CD4-positive, alpha-beta T cell (primary cell): ENCODE results near the gene TMEM235. TPM values are rescaled to one million over a fixed set of nuclear protein-coding genes. Genes with fewer than 3 reads are reported as not detected.
A peak's percentile ranks its signal among the peaks of the same experiment; 100 is the strongest.

ENCODE experiments used
- ATAC-seq: fragments of 200-7000 bp; cut with Tn5 transposase; one replicate; pipeline ENCODE4 v1.10.0; 2022; ENCODE audit warnings: mild to moderate bottlenecking; ENCODE audit not compliant: poor library complexity
- CTCF ChIA-PET: fragments of 350-600 bp; sonication (Branson Sonifier 250); formaldehyde crosslinking; loops from one replicate; lab custom pipeline; 2021; ENCODE audit warnings: antibody characterized with exemption, inconsistent platforms; lab: Charles Lee
- POLR2A ChIA-PET: fragments of 350-600 bp; sonication (Branson Sonifier 250); formaldehyde crosslinking; loops from one replicate; lab custom pipeline; 2021; ENCODE audit warnings: antibody characterized with exemption, inconsistent platforms; lab: Charles Lee
- DNase-seq, 14 experiments: peaks; one replicate each; pipeline ENCODE4 v3.0.0-alpha.2; 2013 to 2020; ENCODE audit warnings: mixed read lengths in 2 of 14
- H3K27ac ChIP-seq, 2 donors: one replicate each; pipeline versions ENCODE4 v1.5.1 to v1.7.0; 2013; ENCODE audit warnings: low read length in 2 of 2, low read depth in 1 of 2, mild to moderate bottlenecking in 1 of 2
- H3K27me3 ChIP-seq, 2 experiments: 1 replicate in 1 of 2; 2 replicates in 1 of 2; pipeline versions ENCODE4 v1.6.1 to v1.7.0; 2013; ENCODE audit warnings: low read length in 2 of 2, control low read depth in 1 of 2, mild to moderate bottlenecking in 1 of 2, moderate library complexity in 1 of 2; ENCODE audit not compliant: insufficient read depth in 2 of 2, control insufficient read depth in 1 of 2
- H3K36me3 ChIP-seq: one replicate; pipeline ENCODE4 v1.6.1; 2013; ENCODE audit warnings: low read length, control low read depth; ENCODE audit not compliant: insufficient read depth
- H3K4me1 ChIP-seq: one replicate; pipeline ENCODE4 v1.6.1; 2013; ENCODE audit warnings: low read length, control low read depth; ENCODE audit not compliant: insufficient read depth
- H3K4me3 ChIP-seq: one replicate; pipeline ENCODE4 v1.5.1; 2013; ENCODE audit warnings: mild to moderate bottlenecking, low read length, moderate library complexity
- H3K9me3 ChIP-seq, 2 experiments: 1 replicate in 1 of 2; 2 replicates in 1 of 2; pipeline versions ENCODE4 v1.6.1 to v1.7.0; 2013; ENCODE audit warnings: low read length in 2 of 2, mild to moderate bottlenecking in 2 of 2, control low read depth in 1 of 2, moderate library complexity in 1 of 2; ENCODE audit not compliant: control insufficient read depth in 1 of 2, insufficient read depth in 1 of 2
- H3K27ac Mint-ChIP-seq: one replicate; pipeline ENCODE4 v1.8.0; 2020; ENCODE audit warnings: mixed read lengths
- H3K27me3 Mint-ChIP-seq: one replicate; pipeline ENCODE4 v1.8.0; 2021; ENCODE audit warnings: mixed read lengths
- H3K36me3 Mint-ChIP-seq: one replicate; pipeline ENCODE4 v1.8.0; 2021; ENCODE audit warnings: low read depth, mixed read lengths
- H3K4me1 Mint-ChIP-seq: one replicate; pipeline ENCODE4 v1.8.0; 2021; ENCODE audit warnings: low read depth, mixed read lengths
- H3K4me3 Mint-ChIP-seq: one replicate; pipeline ENCODE4 v1.8.0; 2020; ENCODE audit warnings: mild to moderate bottlenecking, mixed read lengths
- H3K9me3 Mint-ChIP-seq: one replicate; pipeline ENCODE4 v1.8.0; 2020; ENCODE audit warnings: mixed read lengths
- CTCF ChIP-seq: fragments of 200-600 bp; IDR thresholded peaks from one replicate; pipeline ENCODE4 v1.8.0; 2022; ENCODE audit warnings: antibody characterized with exemption, mild to moderate bottlenecking
- intact Hi-C, 2 experiments: fragments of 100-400 bp; cut with DNase I in 1 of 2; cut with micrococcal nuclease in 1 of 2; formaldehyde crosslinking; loops; one replicate each; pipeline versions ENCODE4 v1.15.1 to v1.9.0; 2023 to 2025; cut with DNase I, micrococcal nuclease
- total RNA-seq, 174 experiments: library from RNA in 2 of 174; stranded (reverse) in 2 of 174; gene quantifications; one replicate each; pipeline ENCODE4 v1.2.3 and lab custom pipeline; 2021 to 2026

The TMEM235 gene
- total RNA-seq, 2 experiments from 2014 or later: not detected

GRCh38 chr17:78186692-78187595, 44.5 kb upstream of the TMEM235 start, which contains the start of the genes AFMID and TK1:
TSS of gene AFMID (plus strand) at chr17:78187362. CDS start at chr17:78187371, 9 bp downstream.
TSS of gene TK1 (minus strand) at chr17:78187052. CDS start at chr17:78186994, 58 bp downstream.
- ChIA-PET POLR2A (interaction anchor here (1.0 to 1.9 kb wide), 4 partner anchors 10 to 102 kb away, joined by 3 to 5 read pairs (median 4); no protein-coding TSS in a partner anchor), CTCF (interaction anchor here (0.9 to 1.0 kb wide), 2 partner anchors 18 to 64 kb away, joined by 3 read pairs; no protein-coding TSS in a partner anchor)
- Mint-ChIP-seq H3K27me3 (no peaks in the 10 kb centered on the region), H3K4me1 (peaks cover 16% of the 10 kb centered on the region), H3K9me3 (no peaks in the 10 kb centered on the region), H3K4me3 (peak within 1 kb of the TSS; percentile 84), H3K27ac (no peak within 1 kb of the TSS), H3K36me3 (no peaks in the 10 kb centered on the region)
- DNase-seq: peak; percentile 45 to 89 (median 70)
- Histone ChIP-seq H3K36me3 (no peaks in the 10 kb centered on the region), H3K4me1 (peaks cover 22% of the 10 kb centered on the region), H3K27ac (no peak within 1 kb of the TSS), H3K27me3 (no peaks in the 10 kb centered on the region), H3K9me3 (no peaks in the 10 kb centered on the region), H3K4me3 (peak within 1 kb of the TSS; percentile 64)
- ATAC-seq: peak; percentile 88
- intact Hi-C loops: loop anchor here in 1 of 2 experiments (5.0 kb wide), 1 partner anchor 45 kb away; no protein-coding TSS in a partner anchor
- peak; percentile 47 for TF ChIP-seq CTCF

- no peak overlapping the region for H3K4me3 ChIP-seq
- no peak for ATAC-seq
- H3K9me3 ChIP-seq: no peaks in the 10 kb centered on the region
- H3K36me3 Mint-ChIP-seq: no peaks in the 10 kb centered on the region
- DNase-seq: no peak
- CTCF ChIA-PET: interaction anchor here (0.7 kb wide), 1 partner anchor 42 kb away, joined by 3 read pairs; no protein-coding TSS in a partner anchor
- H3K9me3 Mint-ChIP-seq: no peaks in the 10 kb centered on the region
- H3K27me3 Mint-ChIP-seq: no peaks in the 10 kb centered on the region
- no peak overlapping the region for H3K4me3 Mint-ChIP-seq
- intact Hi-C loops: no loop called here
- no peaks in the 10 kb centered on the region for H3K4me1 Mint-ChIP-seq
- H3K36me3 ChIP-seq: no peaks in the 10 kb centered on the region
- no peak overlapping the region for H3K27ac Mint-ChIP-seq
- POLR2A ChIA-PET: no interaction called here
- peaks cover 3% of the 10 kb centered on the region for H3K4me1 ChIP-seq
- no peaks in the 10 kb centered on the region for H3K27me3 ChIP-seq
- H3K27ac ChIP-seq: no peak overlapping the region
- no peak for TF ChIP-seq CTCF
These were observed 34.7 kb upstream of the TMEM235 start for GRCh38 chr17:78196716-78197115.

- Mint-ChIP-seq H3K9me3 (no peaks in the 10 kb centered on the region), H3K27ac (no peak overlapping the region), H3K4me1 (no peaks in the 10 kb centered on the region), H3K36me3 (no peaks in the 10 kb centered on the region), H3K27me3 (no peaks in the 10 kb centered on the region), H3K4me3 (no peak overlapping the region)
- DNase-seq: no peak
- intact Hi-C loops: no loop called here
- no peak for ATAC-seq
- Histone ChIP-seq H3K27ac (no peak overlapping the region), H3K27me3 (no peaks in the 10 kb centered on the region), H3K36me3 (no peaks in the 10 kb centered on the region), H3K4me1 (peaks cover 3% of the 10 kb centered on the region), H3K4me3 (no peak overlapping the region), H3K9me3 (no peaks in the 10 kb centered on the region)
- no peak for TF ChIP-seq CTCF
- ChIA-PET POLR2A (no interaction called here), CTCF (interaction anchor here (0.7 to 1.0 kb wide), 2 partner anchors 41 to 100 kb away, joined by 3 read pairs; no protein-coding TSS in a partner anchor)
These were observed 34.1 kb upstream of the TMEM235 start for GRCh38 chr17:78197147-78197832.
